DMS114 treated with DMSO at 0.1 percent for 48 hours (cell line): ENCODE results near the gene COX19.

ENCODE experiments used
- DNase-seq: peaks from one replicate; lab custom pipeline; 2025; ENCODE audit not compliant: unreplicated experiment; lab: John Stamatoyannopoulos, UW

The COX19 gene, protein sequence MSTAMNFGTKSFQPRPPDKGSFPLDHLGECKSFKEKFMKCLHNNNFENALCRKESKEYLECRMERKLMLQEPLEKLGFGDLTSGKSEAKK

GRCh38 chr7:974820-975681 lies at the start of gene COX19:
TSS of gene COX19 (minus strand) at chr7:975549. CDS start at chr7:975509, 40 bp downstream.
- DNase-seq, result peak; percentile 68

DNA sequence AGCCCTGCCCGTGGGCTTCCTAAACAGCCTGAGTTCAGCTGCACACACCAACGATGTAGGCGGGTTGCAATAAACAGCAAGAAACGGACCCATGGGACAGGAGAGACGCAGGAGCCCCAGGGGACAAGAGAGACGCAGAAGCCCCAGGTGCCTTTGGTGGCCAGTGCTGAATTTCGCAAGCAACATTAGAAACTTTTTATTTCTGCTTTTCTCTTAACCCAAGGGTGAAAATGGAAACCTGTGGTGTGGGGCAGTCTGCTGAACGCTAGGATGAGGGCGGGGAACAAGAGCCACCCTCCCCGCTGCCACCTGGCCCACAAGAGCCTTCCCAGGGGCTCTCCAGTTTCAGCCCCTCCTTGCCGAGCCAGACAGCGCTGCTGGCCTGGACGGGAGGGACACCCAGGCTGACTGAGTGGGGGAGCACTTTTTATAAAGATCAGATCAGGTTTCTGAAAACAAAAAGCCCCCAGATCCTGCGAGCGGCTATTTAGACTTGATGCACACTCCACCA lies 49.0 kb upstream of the COX19 start:
- no peak for DNase-seq

DNA sequence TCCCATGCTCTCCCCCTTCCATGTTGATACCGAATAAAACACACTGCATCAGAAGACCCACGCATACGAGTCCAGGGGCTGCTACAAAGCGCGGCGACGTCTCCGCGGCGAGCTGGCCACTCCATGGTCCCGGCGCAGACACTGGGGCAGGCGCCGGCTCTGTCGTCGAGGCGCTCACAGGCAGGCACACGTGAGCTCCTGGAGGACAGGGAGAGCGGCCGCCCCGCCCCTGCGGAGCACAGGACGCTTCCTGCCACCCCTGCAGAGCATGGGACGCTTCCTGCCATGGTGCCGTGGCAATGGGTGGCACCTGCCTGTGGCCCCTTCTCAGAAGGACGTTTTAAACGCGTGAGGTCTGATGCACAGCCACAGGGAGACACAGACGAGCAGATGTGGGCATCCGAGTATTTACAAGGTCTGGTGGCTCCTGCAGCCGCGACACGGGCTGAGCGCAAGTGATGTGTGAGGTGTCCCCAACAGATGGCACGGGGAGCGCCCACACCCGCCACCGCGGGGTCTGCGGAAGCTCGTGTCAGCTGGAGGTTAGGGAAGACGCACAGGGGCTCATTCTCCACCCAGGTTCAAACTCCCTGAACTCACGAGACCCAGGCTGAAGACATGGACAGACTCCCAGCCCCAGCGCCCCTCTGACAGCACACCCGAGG lies 47.6 kb upstream of the COX19 start:
- DNase-seq, result no peak

GRCh38 chr7:1022356-1022755 lies 47.0 kb upstream of the COX19 start:
- DNase-seq, result no peak

- no peak for DNase-seq
Observed at GRCh38 chr7:1021931-1022330, 46.6 kb upstream of the COX19 start.

GRCh38 chr7:1021366-1021765 lies 46.0 kb upstream of the COX19 start:
- no peak for DNase-seq

DNA sequence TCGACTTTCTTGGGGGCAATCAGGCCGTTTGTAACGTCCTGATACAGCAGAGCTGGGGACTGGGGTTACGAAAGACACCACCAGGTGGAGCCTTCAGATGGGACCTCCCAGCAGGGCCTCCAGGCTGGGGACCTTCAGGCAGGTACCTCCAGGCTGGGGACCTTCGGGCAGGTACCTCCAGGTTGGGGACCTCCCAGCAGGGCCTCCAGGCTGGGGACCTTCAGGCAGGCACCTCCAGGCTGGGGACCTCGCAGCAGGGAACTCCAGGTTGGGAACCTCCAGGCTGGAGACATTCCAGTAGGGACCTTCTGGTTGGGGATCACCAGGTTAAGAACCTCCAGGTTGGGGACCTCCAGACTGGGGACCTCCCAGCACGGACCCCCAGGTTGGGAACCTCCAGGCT lies 45.5 kb upstream of the COX19 start:
- DNase-seq, result no peak

DNA sequence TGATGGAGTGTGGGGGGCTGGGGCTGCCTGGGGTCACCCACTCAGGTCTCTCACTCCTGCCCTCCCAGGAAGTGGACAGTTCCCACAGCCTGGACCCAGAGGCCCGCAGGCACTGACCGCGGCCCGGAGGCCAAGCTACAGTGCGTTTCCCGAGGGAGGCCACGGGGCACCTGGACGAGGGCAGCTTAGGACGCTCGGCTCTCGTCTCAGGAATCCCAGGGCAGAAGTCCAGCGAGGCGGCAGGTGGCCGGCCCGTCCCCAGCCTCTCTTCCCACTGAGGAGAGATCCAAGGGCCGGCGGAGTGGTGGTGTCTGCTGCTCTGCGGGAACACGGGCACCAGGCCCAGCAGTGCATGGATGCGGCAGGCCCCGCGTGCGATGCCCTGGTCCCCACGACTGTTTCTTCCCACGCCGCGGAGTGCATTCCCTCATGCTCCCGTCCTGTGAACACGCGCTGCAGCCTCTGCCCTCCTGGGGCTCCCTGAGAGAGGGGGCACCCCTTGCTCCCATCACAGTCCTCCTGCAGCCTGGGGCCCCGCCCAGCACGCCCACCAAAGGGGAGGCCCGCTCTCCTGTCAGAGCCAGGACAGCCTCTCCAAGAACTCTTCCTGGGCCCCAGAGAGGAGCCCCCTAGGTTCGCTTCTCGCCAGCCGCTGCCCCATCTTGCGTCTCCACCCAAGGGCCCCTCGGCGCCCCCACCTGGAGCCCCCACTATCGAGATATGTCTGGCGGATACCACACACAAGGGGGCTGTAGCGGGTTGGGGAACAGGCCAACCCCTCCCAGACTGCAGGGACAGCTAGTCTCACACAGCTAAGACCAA lies 44.7 kb upstream of the COX19 start:
- no peak for DNase-seq

DNA sequence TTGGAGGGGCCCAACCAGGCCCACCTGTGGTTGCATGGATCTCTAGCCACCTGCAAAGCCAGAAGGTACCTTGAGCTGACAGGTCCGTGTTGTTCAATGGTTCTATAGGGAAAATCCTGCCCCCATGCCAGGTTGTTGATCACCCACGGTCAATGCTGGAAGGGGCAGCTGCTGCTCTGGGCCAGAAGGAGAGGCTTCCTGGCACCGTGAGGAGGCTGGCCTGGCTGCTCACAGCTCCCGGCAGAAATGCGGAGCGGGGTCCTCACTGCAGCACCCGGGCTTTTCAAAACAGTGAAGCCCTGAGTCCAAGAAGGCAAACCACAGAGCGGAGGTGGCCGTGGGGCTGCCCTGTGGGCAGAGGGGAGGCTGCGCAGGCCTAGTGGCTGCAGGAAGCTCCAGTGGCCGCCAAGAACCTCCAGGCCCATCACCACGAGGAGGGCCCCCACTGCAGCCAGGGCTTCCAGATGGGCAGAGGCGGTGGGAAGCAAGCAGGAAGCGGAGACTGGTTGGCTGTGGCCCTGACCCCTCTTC lies 44.0 kb upstream of the COX19 start:
- no peak for DNase-seq

- no peak for DNase-seq
Observed at GRCh38 chr7:1018334-1018695, 43.0 kb upstream of the COX19 start.

GRCh38 chr7:1017586-1018333 lies 42.4 kb upstream of the COX19 start:
- DNase-seq, result no peak

- no peak for DNase-seq
Observed at GRCh38 chr7:1016577-1017531, 41.5 kb upstream of the COX19 start.

DNA sequence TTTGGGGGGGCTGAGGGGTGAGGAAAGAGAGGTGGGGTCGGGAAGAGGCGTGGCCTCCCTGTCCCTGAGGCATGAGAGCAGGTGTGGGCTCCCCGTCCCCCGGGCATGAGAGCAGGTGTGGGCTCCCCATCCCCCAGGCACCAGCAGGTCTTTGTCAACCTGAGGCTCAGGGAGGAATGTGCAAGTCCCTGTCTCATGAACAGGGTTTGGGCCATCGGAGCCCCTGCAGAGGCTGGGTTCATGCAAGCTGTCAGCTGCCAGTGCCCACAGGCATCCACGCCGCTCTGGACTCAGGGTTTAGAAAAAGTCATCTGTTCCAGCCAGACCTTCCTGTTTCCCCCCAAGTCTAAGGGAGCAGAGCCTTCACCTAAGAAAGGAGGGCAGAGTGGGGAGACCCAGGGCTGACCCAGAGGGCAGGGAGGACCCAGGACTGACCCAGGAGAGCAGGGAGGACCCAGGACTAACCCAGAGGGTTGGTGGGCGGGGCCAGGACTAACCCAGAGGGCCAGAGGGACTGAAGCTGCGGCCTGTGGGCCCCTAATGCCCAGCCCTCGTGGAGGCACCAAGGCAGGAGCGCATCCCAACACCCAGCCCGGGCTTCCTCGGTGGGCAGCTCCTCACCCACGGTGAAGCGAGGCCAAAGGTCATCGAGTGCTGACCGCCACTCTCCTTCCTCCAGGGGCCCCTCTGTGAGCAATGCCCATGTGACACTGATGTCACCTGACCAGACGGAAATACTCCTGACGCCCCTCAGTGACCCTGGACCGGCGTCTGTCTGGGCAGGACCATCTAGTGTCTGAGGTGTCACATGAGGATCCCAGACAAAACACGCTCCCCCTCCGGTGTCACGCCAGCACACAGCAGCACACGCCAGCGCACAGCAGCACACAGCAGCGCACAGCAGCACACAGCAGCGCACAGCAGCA lies 40.1 kb upstream of the COX19 start:
- DNase-seq, result no peak

DNA sequence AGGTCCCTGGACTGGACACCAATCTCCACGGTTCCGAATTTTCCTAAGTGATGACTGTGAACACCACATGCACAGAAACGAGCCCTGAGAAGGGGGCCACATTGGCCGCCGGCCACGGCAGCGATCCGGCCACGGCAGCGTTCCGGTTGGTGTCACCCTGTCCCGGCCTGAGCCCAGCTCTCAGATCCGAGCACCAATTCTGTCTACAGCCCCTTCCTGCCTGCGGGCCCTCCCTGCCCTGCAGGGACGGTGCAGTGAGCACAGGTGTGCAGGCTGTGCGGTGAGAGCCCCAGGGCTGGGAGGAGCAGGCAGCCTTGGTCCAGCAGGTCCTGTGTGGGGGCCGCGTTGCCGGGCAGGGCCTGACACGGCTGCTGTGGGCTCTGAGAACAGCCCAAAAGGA lies 39.3 kb upstream of the COX19 start:
- DNase-seq, result no peak

DNA sequence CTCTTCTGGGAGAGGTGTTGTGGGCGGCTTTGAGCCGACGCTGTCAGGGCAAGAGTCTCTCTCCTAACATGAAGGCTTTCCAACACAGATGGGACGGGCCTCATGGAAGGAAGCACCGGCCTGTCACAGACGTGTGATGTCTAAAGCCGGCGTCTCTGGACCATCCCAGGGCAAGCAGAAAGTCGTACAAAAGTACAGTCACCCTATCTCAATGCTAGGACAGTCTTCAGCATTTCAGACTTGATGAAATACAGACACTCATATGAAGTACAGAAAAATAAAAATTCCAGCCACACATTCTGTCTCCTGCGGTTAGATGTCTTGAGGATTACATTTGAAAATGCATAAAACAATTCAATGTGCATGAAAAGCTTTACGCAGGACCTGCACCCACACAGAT lies 38.2 kb upstream of the COX19 start:
- no peak for DNase-seq

- no peak for DNase-seq
Observed at GRCh38 chr7:1012716-1013095, 37.4 kb upstream of the COX19 start.

GRCh38 chr7:1012004-1012715 lies 36.8 kb upstream of the COX19 start:
- no peak for DNase-seq
